NCI-H446 (cell line): ENCODE results near the gene SOCS6.
A peak's percentile ranks its signal among the peaks of the same experiment; 100 is the strongest.
"Not testable (repeated sequence)": the region's sequence is repeated elsewhere in the genome, so short reads cannot be mapped to it uniquely, and the experiment has no call there.

Source experiments
- DNase-seq, 2 experiments: peaks; one replicate each; lab custom pipeline; 2025; lab: John Stamatoyannopoulos, UW

The SOCS6 gene

GRCh38 chr18:70288851-70289328, at the start of gene SOCS6:
Gene SOCS6, plus strand, starts transcription at chr18:70289045. Its CDS starts 35,624 bp downstream, at chr18:70324669.
- peak in 1 of 2 experiments; percentile 45 for DNase-seq

DNA sequence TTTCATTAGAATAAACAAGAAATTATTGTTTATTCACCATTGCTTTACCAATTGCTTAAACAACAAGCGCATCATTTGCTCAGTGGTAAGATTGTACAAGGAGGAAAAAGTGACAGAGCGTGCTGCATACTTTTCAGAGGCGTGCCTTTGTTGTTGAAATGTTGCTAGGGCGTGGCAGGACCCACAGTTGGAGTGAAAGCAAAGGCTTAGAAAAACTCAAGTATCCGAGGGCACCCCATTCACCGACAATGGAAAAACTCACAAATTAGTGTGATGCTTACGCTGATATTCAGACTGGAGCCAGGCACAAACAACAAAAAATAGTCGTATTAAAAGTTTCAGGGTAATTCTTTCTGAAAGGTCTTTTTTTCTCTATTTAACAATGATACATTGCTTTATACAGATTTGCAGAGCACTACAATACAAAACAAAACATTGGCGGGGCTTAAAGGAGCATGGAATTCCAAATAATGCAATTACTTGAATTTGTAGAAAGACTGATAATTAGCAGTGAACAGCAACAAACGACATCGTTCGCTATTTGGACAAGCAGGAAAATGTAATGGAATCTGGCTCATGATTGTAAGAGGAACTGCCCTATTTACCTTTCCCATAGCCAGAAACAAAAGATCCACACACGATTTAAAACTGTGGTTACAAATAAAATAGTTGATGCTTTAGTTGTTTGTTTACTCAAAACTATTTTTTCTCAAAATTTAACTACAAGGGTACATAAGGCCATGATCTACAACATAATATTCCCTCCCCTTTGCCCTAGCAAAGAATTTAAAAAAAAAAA, 45.5 kb upstream of the SOCS6 start:
- DNase-seq: no peak

DNA sequence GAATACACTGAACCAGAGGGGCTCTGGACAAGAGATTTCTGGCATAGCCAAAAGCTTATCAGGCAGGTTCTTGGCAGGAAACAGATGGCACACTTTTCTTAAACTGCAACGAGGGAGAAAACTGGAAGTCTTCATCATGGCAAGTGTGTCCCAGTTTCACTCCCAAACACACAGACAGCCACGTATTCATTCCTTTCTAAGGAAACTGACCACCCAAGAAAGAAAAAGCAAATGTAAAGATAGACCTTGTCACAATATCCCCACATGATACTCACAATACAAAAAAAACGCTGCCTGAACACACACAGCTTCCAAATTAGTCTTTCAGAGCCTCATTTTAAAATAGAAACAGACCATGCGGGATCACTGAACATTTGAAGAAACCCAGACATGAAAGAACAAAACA, 42.8 kb upstream of the SOCS6 start:
- no peak for DNase-seq

GRCh38 chr18:70249118-70249517, 39.7 kb upstream of the SOCS6 start:
- no peak for DNase-seq

DNA sequence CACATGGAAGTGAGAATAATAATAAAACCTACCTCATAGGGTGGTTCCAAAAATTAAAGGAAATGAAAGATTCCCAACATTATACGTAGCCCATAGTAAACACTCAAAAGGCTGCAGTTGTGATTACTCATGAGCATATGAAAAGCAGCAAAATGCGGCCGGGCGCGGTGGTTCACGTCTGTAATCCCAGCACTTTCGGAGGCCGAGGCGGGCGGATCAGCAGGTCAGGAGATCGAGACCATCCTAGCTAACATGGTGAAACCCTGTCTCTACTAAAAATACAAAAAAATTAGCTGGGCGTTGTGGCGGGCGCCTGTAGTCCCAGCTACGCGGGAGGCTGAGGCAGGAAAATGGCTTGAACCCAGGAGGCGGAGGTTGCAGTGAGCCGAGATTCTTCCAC, 39.0 kb upstream of the SOCS6 start:
- DNase-seq: not testable (repeated sequence)

- no peak for DNase-seq
Observed at GRCh38 chr18:70250781-70251180, 38.1 kb upstream of the SOCS6 start.

GRCh38 chr18:70256184-70256583, 32.7 kb upstream of the SOCS6 start:
- DNase-seq: no peak

GRCh38 chr18:70256994-70257393, 31.9 kb upstream of the SOCS6 start:
- no peak for DNase-seq

GRCh38 chr18:70258243-70258642, 30.6 kb upstream of the SOCS6 start:
- no peak for DNase-seq

DNA sequence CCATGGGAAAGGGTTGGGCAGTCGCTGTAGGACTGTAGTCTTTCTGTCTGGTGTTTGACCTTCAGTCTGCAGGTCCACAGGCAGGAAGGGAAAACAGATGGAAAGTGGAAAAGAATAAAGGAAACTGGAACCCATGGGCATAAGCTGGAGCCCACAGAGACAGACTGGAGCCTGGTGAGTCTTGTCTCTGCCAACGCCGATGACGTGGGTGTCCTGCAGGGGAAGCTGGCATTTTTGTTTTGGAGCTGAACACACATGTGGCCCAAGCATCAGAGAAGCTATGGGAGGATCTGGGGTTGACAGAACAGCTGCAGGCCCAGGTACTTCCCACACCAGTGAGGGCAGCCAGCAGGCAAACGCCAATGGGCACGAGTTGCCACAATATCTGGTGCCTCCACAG, 28.2 kb upstream of the SOCS6 start:
- DNase-seq: peak in 1 of 2 experiments; percentile 15

DNA sequence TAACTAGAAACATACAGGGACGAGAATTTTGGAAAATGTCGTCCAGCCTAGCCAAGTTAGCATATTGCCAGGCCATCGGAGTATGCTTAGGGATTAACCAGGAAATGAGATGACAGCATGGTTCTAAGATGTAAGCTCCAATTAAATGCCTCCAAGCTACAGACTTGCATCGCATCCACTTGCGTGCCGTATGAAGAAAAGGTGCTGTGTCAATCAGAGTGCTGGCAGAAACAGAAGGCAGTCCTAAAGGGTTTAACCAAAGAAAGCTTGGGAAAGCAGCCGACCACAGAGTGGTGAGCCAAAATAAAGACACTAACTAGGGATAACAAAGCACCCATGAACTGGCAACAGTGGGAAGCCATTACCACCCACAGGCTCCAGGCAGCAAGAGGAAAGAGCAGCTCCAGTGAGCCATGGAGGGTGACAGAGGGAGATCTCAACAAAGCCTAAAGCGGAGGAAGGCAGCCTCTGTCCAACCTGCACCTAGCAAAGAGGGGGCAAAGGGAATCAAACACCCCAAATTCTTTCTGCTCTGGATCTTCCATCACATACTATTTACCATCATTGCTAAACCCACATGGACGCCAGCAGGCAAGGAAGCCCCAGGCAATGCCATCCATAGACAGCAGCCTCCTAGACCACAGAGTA, 27.6 kb upstream of the SOCS6 start:
- DNase-seq: peak in 1 of 2 experiments; percentile 22

GRCh38 chr18:70263336-70263735, 25.5 kb upstream of the SOCS6 start:
- no peak for DNase-seq

- DNase-seq: no peak
Observed at GRCh38 chr18:70271742-70272141, 17.1 kb upstream of the SOCS6 start.

DNA sequence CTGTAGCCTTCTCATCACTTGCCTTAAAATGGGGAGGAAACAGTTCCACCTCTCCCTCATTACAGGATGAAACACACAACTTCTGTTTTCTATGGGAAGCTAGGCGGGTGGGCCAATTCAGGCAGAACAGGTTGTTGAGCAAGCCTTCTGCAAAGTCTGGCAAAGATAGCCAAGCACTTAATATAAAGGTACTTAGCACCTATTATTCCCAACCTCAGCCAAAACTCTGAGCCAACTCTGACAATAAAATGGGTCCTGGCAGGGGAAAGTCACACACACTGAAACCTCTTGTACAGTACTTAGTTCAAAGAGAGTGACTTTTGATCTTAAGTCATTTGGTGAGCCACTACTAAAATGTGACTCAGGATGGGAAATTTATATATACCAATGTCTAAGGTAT, 15.8 kb upstream of the SOCS6 start:
- no peak for DNase-seq

DNA sequence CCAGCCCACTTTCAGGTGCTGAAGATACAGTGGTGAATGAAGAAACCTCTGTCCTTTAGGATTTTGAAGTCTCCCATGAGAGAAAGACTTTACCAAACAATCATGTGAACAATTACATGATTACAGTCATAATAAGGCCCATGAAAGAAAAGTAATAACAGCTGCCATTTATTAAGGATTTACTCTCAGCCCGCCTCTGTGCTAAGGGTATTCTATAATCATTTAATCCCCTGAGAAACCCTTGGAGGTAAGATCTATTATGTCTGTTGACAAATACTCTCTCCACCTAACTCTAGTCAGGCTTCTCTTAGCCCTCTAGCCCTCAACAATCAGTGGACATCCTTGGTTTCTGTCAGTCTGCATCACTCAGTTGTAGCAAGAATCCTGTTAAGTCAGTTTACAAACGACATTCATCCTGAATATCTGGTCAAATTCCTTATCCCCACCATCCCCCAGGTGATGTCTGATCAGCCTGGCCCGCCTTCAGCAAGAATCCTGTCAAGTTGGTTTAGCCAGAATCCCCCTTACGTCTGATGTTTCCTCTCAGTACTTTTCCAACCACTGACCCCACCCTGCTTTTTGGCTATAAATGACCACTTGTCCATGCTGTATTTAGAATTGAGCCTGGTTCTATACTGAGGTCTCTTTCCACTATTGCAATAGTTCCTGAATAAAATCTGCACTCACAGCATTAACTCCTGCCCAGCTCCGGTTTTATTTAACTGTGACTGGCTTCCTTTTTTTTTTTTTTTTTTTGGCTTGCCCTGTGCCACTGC, 12.2 kb upstream of the SOCS6 start:
- no peak for DNase-seq

- no peak for DNase-seq
Observed at GRCh38 chr18:70279470-70279869, 9.4 kb upstream of the SOCS6 start.

- no peak for DNase-seq
Observed at GRCh38 chr18:70280007-70280925, 8.6 kb upstream of the SOCS6 start.

DNA sequence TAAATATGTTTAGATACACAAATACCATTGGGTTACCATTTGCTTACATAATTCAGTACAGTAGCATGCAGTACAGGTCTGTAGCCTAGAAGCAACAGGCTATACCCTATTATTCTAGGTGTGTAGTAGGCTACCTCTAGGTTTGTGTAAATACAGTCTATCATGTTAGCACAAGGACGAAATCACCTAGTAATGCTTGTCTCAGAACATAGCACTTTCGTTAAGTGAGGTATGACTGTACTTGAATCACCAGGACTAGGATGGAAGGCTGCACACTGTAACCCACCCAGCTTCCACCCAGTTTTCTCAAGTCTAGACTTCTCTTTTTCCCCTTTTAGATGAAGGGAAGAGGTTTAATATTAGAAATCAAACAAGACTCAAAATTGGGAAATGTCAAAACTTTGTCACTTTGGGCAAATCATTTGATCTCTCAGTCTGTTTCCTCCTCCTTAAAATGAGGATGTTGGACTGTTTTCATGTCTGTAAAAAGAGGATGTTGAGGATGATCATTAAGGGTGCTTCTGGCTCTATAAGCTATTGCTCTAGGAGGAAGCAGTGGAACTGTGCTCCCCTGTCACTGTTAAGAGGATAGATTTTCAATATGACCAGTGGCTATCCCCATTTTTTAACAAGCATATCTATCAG, 3.7 kb upstream of the SOCS6 start:
- DNase-seq: no peak

- DNase-seq: no peak
Observed at GRCh38 chr18:70287731-70288130, 1.1 kb upstream of the SOCS6 start.

DNA sequence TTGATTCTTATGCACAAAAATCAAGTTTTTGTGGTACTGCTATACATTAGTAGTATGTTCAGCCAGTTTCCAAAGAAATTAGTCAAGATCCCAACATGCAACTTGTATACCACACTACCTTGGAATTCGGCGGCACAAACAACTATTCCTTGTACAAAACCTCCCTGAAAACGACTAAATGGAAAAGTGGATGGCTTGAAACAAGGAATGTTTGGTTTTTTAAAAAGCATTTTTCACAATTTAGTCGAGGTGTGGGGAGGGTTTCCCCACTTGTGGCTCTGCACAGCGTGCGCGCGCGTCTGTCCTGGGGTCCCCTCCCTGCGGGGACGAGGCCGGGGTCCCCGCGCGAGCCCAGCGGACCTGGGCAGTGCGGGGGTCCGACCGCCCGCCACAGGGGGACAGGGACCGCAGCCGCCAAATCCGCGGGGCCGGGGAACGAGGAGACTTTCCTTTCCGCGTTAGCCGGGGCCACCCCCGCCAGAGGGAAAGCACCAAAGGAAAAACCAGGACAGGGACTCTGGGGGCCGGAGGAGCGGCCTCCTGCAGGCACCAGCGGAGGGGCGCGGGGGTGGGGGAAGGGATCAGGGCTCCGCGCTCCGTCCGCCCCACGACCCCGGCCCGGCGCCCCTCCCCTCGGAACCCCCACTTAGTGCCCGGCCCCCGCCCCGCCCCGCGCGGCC, 534 bp upstream of the SOCS6 start:
- no peak for DNase-seq
